BE2C (cell line): ENCODE measurements around the gene CCDC33.
"Not testable (repeated sequence)": the region's sequence is repeated elsewhere in the genome, so short reads cannot be mapped to it uniquely, and the experiment has no call there.

Source experiments
- DNase-seq: peaks from one replicate; pipeline ENCODE4 v3.0.0-alpha.2; 2020
- H3K27me3 ChIP-seq: fragments of 250-450 bp; sonication (Bioruptor Pico); 2 replicates; pipeline ENCODE4 v1.5.1; 2020; ENCODE audit warnings: mild to moderate bottlenecking
- H3K36me3 ChIP-seq: fragments of 250-450 bp; sonication (Bioruptor Pico); 2 replicates; pipeline ENCODE4 v1.5.1; 2020; ENCODE audit warnings: mild to moderate bottlenecking
- H3K4me1 ChIP-seq: fragments of 250-450 bp; sonication (Bioruptor Pico); 2 replicates; pipeline ENCODE4 v1.5.1; 2020
- H3K4me3 ChIP-seq: 2 replicates; pipeline ENCODE4 v1.5.1; 2011; ENCODE audit warnings: low read depth, low read length
- H3K9me3 ChIP-seq: fragments of 250-450 bp; sonication (Bioruptor Pico); 2 replicates; pipeline ENCODE4 v1.5.1; 2020
- CTCF ChIP-seq: IDR thresholded peaks from 2 replicates; pipeline ENCODE4 v1.5.1; 2012; ENCODE audit warnings: mild to moderate bottlenecking, low read depth, low read length

Gene CCDC33

GRCh38 chr15:74347757-74348250, 111.7 kb downstream of the CCDC33 start:
- no peak overlapping the region for H3K4me3 ChIP-seq
- DNase-seq, result no peak
- H3K27me3 ChIP-seq, result no peaks in the 10 kb centered on the region
- no peaks in the 10 kb centered on the region for H3K4me1 ChIP-seq
- H3K36me3 ChIP-seq, result no peaks in the 10 kb centered on the region
- H3K9me3 ChIP-seq, result no peaks in the 10 kb centered on the region
- TF ChIP-seq CTCF, result no peak

- Histone ChIP-seq H3K4me3 (no peak overlapping the region), H3K9me3 (no peaks in the 10 kb centered on the region), H3K27me3 (no peaks in the 10 kb centered on the region), H3K36me3 (no peaks in the 10 kb centered on the region), H3K4me1 (no peaks in the 10 kb centered on the region)
- DNase-seq, result no peak
- no peak for TF ChIP-seq CTCF
Measured at GRCh38 chr15:74349241-74349778, 113.2 kb downstream of the CCDC33 start.

- Histone ChIP-seq H3K9me3 (no peaks in the 10 kb centered on the region), H3K4me1 (no peaks in the 10 kb centered on the region), H3K36me3 (no peaks in the 10 kb centered on the region), H3K4me3 (no peak overlapping the region), H3K27me3 (no peaks in the 10 kb centered on the region)
- TF ChIP-seq CTCF, result no peak
- no peak for DNase-seq
Measured at GRCh38 chr15:74350295-74351275, 114.5 kb downstream of the CCDC33 start.

- no peaks in the 10 kb centered on the region for H3K27me3 ChIP-seq
- no peak for TF ChIP-seq CTCF
- no peaks in the 10 kb centered on the region for H3K9me3 ChIP-seq
- no peaks in the 10 kb centered on the region for H3K4me1 ChIP-seq
- DNase-seq, result no peak
- H3K4me3 ChIP-seq, result no peak overlapping the region
- H3K36me3 ChIP-seq, result no peaks in the 10 kb centered on the region
Measured at GRCh38 chr15:74351670-74352069, 115.5 kb downstream of the CCDC33 start.

GRCh38 chr15:74352393-74352910, 116.3 kb downstream of the CCDC33 start:
- Histone ChIP-seq H3K9me3 (no peaks in the 10 kb centered on the region), H3K27me3 (no peaks in the 10 kb centered on the region), H3K36me3 (no peaks in the 10 kb centered on the region), H3K4me3 (no peak overlapping the region), H3K4me1 (no peaks in the 10 kb centered on the region)
- no peak for DNase-seq
- TF ChIP-seq CTCF, result no peak

- DNase-seq, H3K27me3 ChIP-seq: not testable (repeated sequence)
Measured at GRCh38 chr15:74353992-74354391, 117.9 kb downstream of the CCDC33 start.

GRCh38 chr15:74356050-74356449, 119.9 kb downstream of the CCDC33 start:
- not testable (repeated sequence) for DNase-seq, H3K36me3 ChIP-seq, H3K4me3 ChIP-seq, H3K27me3 ChIP-seq, H3K9me3 ChIP-seq, H3K4me1 ChIP-seq

More at GRCh38 chr15:74353992-74354391, 117.9 kb downstream of the CCDC33 start:
- not testable (repeated sequence) for H3K4me1 ChIP-seq, H3K4me3 ChIP-seq, H3K9me3 ChIP-seq, H3K36me3 ChIP-seq

GRCh38 chr15:74357514-74357913, 121.4 kb downstream of the CCDC33 start:
- H3K4me1 ChIP-seq, H3K4me3 ChIP-seq, DNase-seq, H3K36me3 ChIP-seq, H3K9me3 ChIP-seq, H3K27me3 ChIP-seq: not testable (repeated sequence)

GRCh38 chr15:74359376-74359775, 123.2 kb downstream of the CCDC33 start:
- H3K36me3 ChIP-seq, DNase-seq, H3K4me3 ChIP-seq, H3K27me3 ChIP-seq, H3K4me1 ChIP-seq, H3K9me3 ChIP-seq: not testable (repeated sequence)

GRCh38 chr15:74360855-74361254, 124.7 kb downstream of the CCDC33 start:
- not testable (repeated sequence) for H3K4me1 ChIP-seq, DNase-seq, H3K4me3 ChIP-seq, H3K36me3 ChIP-seq, H3K9me3 ChIP-seq, H3K27me3 ChIP-seq
